Duodenal mucosa (tissue), 2 donors: ENCODE results near the gene ABHD1.

Experiments
- H3K27ac ChIP-seq: one replicate; pipeline ENCODE4 v1.7.0; 2013; ENCODE audit warnings: low read depth, low read length
- H3K27me3 ChIP-seq, 2 donors: one replicate each; pipeline ENCODE4 v1.7.0; 2013; ENCODE audit warnings: low read length in 2 of 2, control low read depth in 1 of 2; ENCODE audit not compliant: insufficient read depth in 2 of 2, control insufficient read depth in 1 of 2
- H3K36me3 ChIP-seq, 2 donors: one replicate each; pipeline ENCODE4 v1.7.0; 2013; ENCODE audit warnings: low read length in 2 of 2, control low read depth in 1 of 2; ENCODE audit not compliant: insufficient read depth in 2 of 2, control insufficient read depth in 1 of 2
- H3K4me1 ChIP-seq, 2 donors: one replicate each; pipeline ENCODE4 v1.7.0; 2013; ENCODE audit warnings: low read length in 2 of 2, control low read depth in 1 of 2; ENCODE audit not compliant: insufficient read depth in 2 of 2, control insufficient read depth in 1 of 2
- H3K4me3 ChIP-seq, 2 donors: one replicate each; pipeline ENCODE4 v1.7.0; 2013; ENCODE audit warnings: low read length in 2 of 2, low read depth in 1 of 2
- H3K9ac ChIP-seq, 2 donors: one replicate each; pipeline ENCODE4 v1.7.0; 2013; ENCODE audit warnings: low read length in 2 of 2, low read depth in 1 of 2
- H3K9me3 ChIP-seq, 2 donors: one replicate each; pipeline ENCODE4 v1.7.0; 2013; ENCODE audit warnings: low read length in 2 of 2, control low read depth in 1 of 2; ENCODE audit not compliant: control insufficient read depth in 1 of 2

ABHD1 gene

GRCh38 chr2:27087823-27088410 lies 35.7 kb upstream of the ABHD1 start:
- Histone ChIP-seq H3K27ac (no peak overlapping the region), H3K9ac (peak overlapping the region; percentile 53 to 73), H3K4me3 (peak overlapping the region; percentile 78 to 92), H3K9me3 (no peaks in the 10 kb centered on the region), H3K27me3 (no peaks in the 10 kb centered on the region), H3K4me1 (peaks cover 33 to 50% of the 10 kb centered on the region in 2 donors), H3K36me3 (no peaks in the 10 kb centered on the region)

DNA sequence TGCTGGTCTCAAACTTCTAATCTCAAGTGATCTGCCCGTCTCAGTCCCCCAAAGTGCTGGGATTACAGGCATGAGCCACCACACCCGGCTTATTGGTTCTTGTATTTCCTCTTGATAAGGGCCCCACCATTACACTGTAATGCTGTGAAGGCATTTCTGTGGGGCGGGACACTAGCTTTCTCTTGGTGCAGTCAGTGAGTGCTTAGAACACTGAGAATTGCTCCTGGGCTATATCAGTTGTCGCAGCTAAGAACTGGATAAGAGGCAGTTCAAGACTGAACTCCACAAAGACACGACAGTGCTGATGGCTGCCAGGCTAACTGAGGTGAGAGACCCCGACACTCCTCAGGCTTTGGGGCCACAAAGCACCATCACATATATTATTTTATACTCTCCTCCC lies 35.0 kb upstream of the ABHD1 start:
- Histone ChIP-seq H3K9me3 (no peaks in the 10 kb centered on the region), H3K9ac (peak overlapping the region; percentile 48 to 64), H3K4me1 (peaks cover 40 to 57% of the 10 kb centered on the region in 2 donors), H3K27me3 (no peaks in the 10 kb centered on the region), H3K4me3 (peak overlapping the region; percentile 78 to 92), H3K27ac (no peak overlapping the region), H3K36me3 (no peaks in the 10 kb centered on the region)

GRCh38 chr2:27089111-27089954 lies 34.3 kb upstream of the ABHD1 start:
- peaks cover 47 to 64% of the 10 kb centered on the region in 2 donors for H3K4me1 ChIP-seq
- H3K27me3 ChIP-seq, result no peaks in the 10 kb centered on the region
- H3K4me3 ChIP-seq, result peak overlapping the region; percentile 78 to 92
- H3K9ac ChIP-seq, result peak overlapping the region; percentile 48 to 64
- peaks cover 0 to 3% of the 10 kb centered on the region in 2 donors for H3K36me3 ChIP-seq
- H3K27ac ChIP-seq, result no peak overlapping the region
- H3K9me3 ChIP-seq, result no peaks in the 10 kb centered on the region

GRCh38 chr2:27091746-27092695 lies 31.6 kb upstream of the ABHD1 start:
- Histone ChIP-seq H3K9ac (peak overlapping the region; percentile 9 to 15), H3K4me1 (peaks cover 57 to 67% of the 10 kb centered on the region in 2 donors)

GRCh38 chr2:27092696-27093429 lies 30.8 kb upstream of the ABHD1 start:
- H3K9ac ChIP-seq, result peak overlapping the region in 1 of 2 donors; percentile 58
- no peak overlapping the region for H3K27ac ChIP-seq
- peaks cover 7 to 31% of the 10 kb centered on the region in 2 donors for H3K36me3 ChIP-seq
- H3K4me3 ChIP-seq, result peak overlapping the region; percentile 41 to 53
- no peaks in the 10 kb centered on the region for H3K9me3 ChIP-seq
- H3K27me3 ChIP-seq, result no peaks in the 10 kb centered on the region
- H3K4me1 ChIP-seq, result peaks cover 57 to 58% of the 10 kb centered on the region in 2 donors

More at GRCh38 chr2:27091746-27092695, 31.6 kb upstream of the ABHD1 start:
- H3K4me3 ChIP-seq, result peak overlapping the region; percentile 2 to 41
- H3K36me3 ChIP-seq, result peaks cover 3 to 23% of the 10 kb centered on the region in 2 donors
- peak overlapping the region; percentile 17 for H3K27ac ChIP-seq
- no peaks in the 10 kb centered on the region for H3K9me3 ChIP-seq
- H3K27me3 ChIP-seq, result no peaks in the 10 kb centered on the region

DNA sequence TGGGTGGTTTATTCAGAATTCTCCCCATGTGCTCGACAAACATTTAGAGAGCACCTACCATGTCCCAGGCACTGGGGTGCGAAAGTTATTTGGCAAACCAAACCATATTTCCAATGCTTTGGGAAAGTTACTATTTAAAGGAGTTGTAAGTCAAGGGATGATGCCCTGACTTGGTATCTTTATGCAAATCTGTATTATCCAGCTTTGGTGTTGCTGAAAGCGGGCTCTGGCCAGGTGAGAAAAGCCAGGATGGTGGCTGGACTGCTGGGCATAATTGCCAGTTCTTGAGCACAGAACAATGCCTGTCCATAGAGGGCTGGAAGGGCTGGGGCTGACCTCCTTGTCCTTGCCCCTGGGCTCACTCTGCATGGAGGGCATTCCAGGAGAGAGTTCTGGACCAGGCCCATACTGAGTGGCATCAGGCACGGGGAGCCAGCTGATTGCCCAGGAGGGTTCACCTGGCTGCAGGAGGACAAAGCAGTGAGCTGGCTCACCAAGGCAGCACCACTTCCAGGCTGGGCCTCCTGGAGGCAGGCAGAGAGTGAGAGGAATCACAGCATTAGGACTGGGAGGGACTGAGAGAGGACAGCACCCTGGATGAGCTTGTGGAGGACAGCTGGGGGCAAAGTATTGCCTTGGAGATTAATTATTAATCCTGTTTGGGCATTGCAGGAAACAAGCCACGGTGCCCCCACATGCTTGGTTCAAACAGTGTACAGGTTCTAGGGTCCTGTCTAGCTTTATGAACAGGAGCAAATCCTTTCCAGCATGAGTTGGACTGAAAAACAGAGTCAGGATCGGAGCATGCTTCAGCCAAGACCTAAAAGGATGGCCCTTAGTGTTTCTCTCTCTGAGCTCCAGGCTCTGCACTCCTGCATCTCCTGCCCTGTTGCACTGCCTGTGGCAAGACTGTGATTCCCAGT lies 29.9 kb upstream of the ABHD1 start:
- H3K36me3 ChIP-seq, result peaks cover 7 to 34% of the 10 kb centered on the region in 2 donors
- peak overlapping the region in 1 of 2 donors; percentile 58 for H3K9ac ChIP-seq
- peak overlapping the region; percentile 22 for H3K27ac ChIP-seq
- peaks cover 56 to 58% of the 10 kb centered on the region in 2 donors for H3K4me1 ChIP-seq
- H3K27me3 ChIP-seq, result no peaks in the 10 kb centered on the region
- H3K9me3 ChIP-seq, result no peaks in the 10 kb centered on the region
- peak overlapping the region; percentile 41 to 53 for H3K4me3 ChIP-seq

DNA sequence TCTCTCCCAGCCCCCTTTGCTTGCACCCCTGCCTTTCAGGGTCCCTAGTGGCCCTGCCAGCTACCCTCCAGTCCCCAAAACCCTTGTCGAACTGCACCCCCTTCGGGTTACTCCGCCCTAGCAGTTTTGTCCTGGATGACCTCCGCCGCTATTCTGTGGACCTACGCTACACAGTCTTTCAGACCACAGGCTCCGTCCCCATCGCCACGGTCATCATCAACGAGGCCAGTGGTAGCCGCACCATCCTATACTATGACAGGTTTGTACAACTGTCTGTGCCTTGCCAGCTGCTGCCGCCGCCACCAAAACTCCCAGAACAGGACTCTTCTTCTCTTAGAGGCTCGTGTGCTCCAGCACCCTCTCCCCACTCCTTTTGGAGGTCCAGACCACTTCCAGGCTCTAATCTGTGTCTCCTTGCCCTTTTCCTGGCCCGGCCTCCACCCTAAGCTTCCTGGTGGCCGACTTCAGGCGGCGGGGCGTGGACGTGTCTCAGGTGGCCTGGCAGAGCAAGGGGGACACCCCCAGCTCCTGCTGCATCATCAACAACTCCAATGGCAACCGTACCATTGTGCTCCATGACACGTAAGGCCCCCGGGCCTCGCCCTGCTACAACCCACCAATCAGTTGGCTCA lies 29.1 kb upstream of the ABHD1 start:
- H3K27ac ChIP-seq, result no peak overlapping the region
- H3K27me3 ChIP-seq, result no peaks in the 10 kb centered on the region
- H3K4me3 ChIP-seq, result peak overlapping the region in 1 of 2 donors; percentile 53
- H3K4me1 ChIP-seq, result peaks cover 48 to 57% of the 10 kb centered on the region in 2 donors
- H3K9me3 ChIP-seq, result no peaks in the 10 kb centered on the region
- peak overlapping the region in 1 of 2 donors; percentile 28 for H3K9ac ChIP-seq
- peaks cover 7 to 41% of the 10 kb centered on the region in 2 donors for H3K36me3 ChIP-seq

- no peak overlapping the region for H3K4me3 ChIP-seq
- H3K27me3 ChIP-seq, result no peaks in the 10 kb centered on the region
- H3K27ac ChIP-seq, result no peak overlapping the region
- no peaks in the 10 kb centered on the region for H3K9me3 ChIP-seq
- peaks cover 48 to 54% of the 10 kb centered on the region in 2 donors for H3K4me1 ChIP-seq
- H3K9ac ChIP-seq, result peak overlapping the region in 1 of 2 donors; percentile 10
- H3K36me3 ChIP-seq, result peaks cover 16 to 50% of the 10 kb centered on the region in 2 donors
These were observed 28.2 kb upstream of the ABHD1 start for GRCh38 chr2:27095427-27095744.
